GM12892 (cell line): ENCODE data around the gene ATP8A2.
"Not testable (repeated sequence)": the region's sequence is repeated elsewhere in the genome, so short reads cannot be mapped to it uniquely, and the experiment has no call there.

ENCODE experiments used
- DNase-seq: peaks from one replicate; pipeline ENCODE4 v3.0.0; 2011; ENCODE audit not compliant: insufficient read length
- FAIRE-seq: peaks from 2 replicates; lab custom pipeline; 2011; peaks lifted over from hg19 to GRCh38; lab: Jason Lieb, UNC
- POLR2A ChIP-seq: IDR thresholded peaks from 2 replicates; pipeline ENCODE4 v1.6.1; 2011; ENCODE audit warnings: low read depth, low read length, control low read depth
- POLR2AphosphoS5 ChIP-seq: IDR thresholded peaks from 2 replicates; pipeline ENCODE4 v1.6.1; 2011; ENCODE audit warnings: low read depth, low read length, control low read depth
- TAF1 ChIP-seq: IDR thresholded peaks from 2 replicates; pipeline ENCODE4 v1.6.1; 2011; ENCODE audit warnings: low read depth, mild to moderate bottlenecking, control low read depth, low read length, borderline replicate concordance

ATP8A2 gene

DNA sequence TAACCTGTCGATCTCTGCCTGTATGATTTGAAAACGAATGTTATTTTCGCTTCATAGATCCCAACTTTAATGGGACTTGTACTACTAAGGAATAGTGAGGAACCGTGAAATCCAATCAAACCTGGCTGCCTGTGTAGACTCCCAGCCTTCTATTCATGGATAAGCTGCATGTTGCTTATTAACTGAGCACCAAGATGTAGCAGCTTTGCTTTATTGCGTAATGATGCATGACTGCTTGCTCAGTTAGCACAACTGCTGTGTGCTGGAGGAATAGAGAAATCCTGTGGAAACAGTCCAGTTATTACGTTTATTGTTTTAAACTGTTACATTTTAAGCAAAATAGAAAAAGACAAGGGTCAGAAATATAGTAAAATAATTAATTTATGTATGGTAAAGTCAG is 571.9 kb downstream of the ATP8A2 start:
- TF ChIP-seq POLR2AphosphoS5 (no peak), TAF1 (no peak), POLR2A (no peak)
- DNase-seq (no peak), FAIRE-seq (no peak)

DNA sequence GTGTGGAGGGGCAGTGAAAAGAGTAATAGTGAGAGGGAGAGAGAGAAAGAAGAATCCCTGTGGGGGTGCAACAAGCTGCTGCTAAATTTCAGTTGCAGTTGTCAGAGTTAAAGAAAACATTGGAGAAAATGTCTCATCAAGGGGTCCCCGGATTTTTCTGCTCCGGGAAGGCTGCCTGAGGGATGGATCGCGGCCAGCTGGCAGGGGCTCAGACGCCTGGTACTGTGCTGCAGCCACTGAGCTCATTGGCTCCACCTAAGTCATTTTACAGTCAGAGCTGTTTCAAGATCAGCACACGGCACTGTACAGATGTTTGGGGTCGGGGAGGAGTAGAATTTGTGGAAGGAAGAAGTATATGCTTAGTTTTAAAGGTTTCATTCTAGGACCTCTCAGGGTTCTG is 573.8 kb downstream of the ATP8A2 start:
- FAIRE-seq (no peak), DNase-seq (no peak)
- TF ChIP-seq POLR2A: no peak
- no peak for TF ChIP-seq TAF1
- no peak for TF ChIP-seq POLR2AphosphoS5

DNA sequence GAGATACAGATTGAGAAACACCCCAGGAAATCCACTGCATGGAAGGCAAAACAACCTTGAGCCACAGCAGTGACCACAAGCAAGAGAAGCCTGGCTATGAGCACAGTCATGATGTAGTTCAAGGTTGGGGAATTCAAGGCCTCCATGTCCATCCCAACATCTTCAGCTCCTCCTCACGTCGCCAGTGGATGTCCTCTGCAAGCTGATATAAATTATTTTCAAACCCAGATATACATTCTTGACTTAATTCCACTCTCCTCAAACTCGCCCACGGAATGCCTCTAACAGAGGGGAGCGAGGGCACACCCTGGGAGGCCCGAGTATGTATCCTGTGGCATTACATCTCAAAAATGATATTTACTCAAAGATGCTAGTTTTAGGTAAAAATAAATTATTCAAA is 574.5 kb downstream of the ATP8A2 start:
- FAIRE-seq: no peak
- no peak for DNase-seq
- TF ChIP-seq POLR2A (no peak), POLR2AphosphoS5 (no peak), TAF1 (no peak)

DNA sequence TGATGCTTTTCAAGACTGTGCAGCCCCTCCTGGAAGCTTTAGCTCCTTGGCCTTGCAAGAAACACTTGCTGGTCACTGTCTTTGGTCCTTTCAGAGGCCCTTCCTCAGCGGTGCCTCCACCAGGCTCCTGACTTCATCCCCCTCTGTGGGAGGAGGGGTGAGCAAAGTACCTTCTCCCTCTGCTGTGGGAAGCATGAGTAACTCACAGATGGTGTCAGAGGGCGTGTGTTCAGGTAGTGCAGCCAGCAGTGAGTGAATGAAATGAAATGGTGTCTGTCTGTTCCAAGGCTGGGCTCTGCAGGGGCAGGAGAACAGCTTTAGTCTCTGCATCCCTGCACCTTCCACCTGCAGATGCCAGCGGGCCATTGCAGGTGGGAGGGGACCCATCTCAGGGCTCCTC is 577.1 kb downstream of the ATP8A2 start:
- DNase-seq (no peak), FAIRE-seq (no peak)
- no peak for TF ChIP-seq POLR2A
- no peak for TF ChIP-seq TAF1
- TF ChIP-seq POLR2AphosphoS5: no peak

DNA sequence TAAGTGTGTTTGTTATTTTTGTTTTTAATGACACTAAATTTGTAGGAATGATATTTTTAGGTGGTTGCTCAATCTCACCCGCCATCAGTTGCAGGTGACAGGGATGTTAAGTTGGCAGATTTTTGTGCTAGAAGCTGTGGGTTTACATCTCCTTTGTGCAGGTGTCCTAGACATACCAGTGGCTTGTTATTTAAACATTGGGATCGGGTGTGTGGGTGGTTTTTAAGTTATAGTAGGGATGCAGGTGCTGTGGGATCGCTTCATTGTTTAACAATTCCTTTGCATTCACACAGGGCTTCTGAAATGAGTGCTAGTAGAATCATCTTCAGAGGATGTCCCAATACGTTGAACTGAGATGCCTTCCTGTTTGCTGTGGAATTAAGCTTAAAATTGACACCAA is 580.1 kb downstream of the ATP8A2 start:
- TF ChIP-seq POLR2A (no peak), TAF1 (no peak), POLR2AphosphoS5 (no peak)
- DNase-seq: no peak
- FAIRE-seq: no peak

DNA sequence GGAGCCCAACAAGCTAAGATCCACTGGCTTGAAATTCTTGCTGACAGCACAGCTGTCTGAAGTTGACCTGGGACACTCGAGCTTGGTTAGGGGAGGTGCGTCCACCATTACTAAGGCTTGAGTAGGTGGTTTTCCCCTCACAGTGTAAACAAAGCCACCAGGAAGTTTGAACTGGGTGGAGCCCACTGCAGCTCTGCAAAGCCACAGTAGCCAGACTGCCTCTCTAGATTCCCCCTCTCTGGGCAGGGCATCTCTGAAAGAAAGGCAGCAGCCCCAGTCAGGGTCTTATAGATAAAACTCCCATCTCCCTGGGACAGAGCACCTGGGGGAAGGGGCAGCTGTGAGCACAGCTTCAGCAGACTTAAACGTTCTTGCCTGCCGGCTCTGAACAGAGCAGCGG is 582.3 kb downstream of the ATP8A2 start:
- FAIRE-seq: not testable (repeated sequence)

DNA sequence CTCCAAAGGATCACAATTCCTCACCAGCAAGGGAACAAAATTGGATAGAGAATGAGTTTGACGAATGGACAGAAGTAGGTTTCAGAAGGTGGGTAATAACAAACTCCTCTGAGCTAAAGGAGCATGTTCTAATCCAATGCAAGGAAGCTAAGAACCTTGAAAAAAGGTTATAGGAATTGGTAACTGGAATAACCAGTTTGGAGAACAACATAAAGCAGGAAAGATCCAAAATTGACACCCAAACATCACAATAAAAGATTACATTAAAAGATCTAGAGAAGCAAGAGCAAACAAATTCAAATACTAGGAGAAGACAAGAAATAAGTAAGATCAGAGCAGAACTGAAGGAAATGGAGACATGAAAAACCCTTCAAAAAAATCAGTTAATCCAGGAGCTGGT is 583.2 kb downstream of the ATP8A2 start:
- FAIRE-seq, DNase-seq: not testable (repeated sequence)

More for the DNA sequence above, 582.3 kb downstream of the ATP8A2 start:
- not testable (repeated sequence) for DNase-seq

DNA sequence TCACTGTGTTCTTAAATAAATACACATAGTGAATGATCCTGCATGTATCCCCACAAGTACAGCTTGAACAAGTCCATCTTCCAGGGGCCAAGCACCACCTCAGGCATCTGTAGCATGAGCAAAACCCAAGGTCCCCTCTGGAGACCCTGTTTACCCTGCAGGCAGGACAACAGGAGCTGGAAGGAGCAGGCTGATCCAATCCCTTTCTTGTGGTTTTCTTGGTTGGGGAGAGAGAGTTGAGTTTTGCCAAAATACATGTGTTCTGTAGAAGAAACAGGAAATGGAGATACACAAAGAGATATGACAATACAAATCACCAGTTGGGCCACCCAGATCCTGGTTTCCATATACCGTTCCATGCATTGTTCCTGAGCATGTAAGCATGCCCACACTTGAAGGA is 587.2 kb downstream of the ATP8A2 start:
- TF ChIP-seq TAF1 (no peak), POLR2A (no peak), POLR2AphosphoS5 (no peak)
- FAIRE-seq (no peak), DNase-seq (no peak)

DNA sequence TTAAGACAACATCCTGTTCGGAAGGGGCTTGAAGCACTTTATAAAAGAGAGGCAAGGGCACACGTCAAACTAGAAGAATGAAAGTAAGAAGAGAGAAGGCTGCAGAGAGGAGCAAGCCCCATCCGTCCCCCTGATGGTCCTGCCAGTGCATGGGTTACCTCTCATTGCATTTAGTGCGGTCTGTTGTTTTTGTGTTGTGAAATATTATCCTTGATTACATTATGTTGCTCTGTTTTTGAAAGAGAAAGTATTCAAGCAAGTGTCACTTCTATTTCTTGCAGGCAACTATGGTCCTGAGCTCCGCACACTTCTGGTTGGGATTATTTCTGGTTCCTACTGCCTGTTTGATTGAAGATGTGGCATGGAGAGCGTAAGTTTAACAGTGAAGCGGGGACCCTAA is 589.5 kb downstream of the ATP8A2 start:
- TF ChIP-seq POLR2A (no peak), TAF1 (no peak)
- FAIRE-seq: no peak
- DNase-seq: no peak

DNA sequence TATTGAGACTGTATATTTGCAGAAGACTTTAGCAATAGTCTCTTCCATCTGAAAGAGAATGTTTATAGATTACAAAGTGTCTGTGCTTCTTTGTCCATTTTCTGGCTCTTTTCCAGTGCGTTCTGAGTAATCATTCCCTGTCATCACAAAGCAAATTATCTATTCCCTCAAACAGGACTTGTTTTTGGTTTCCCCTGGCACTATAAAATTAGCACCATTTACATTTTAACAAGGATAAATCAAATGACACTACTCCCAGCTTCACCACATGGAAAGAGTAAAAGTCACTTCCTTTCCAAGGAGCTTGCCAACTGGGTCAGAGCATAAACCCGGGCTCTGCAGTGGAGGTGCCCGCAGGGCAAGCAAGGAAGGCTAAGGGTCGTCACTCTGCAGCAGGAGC is 591.9 kb downstream of the ATP8A2 start:
- FAIRE-seq (no peak), DNase-seq (no peak)
- TF ChIP-seq POLR2AphosphoS5 (no peak), TAF1 (no peak), POLR2A (no peak)

DNA sequence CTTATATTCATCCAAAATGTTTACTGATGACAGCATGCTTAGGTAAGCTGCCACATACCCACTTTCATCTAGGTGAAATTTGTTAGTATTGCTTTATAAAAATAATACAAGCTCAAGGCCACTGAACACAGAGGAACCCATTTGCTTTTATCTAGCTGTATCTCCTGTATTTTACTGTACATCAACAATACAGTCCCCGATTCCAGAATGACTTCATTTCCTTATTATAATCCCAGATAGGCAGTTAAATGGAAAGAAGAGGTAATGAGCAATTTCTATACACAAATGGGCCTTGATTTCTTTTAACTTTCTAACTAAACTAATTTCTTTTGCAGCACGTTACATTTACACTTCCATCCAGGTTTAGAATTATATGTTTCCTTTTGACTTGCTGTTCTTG is 593.8 kb downstream of the ATP8A2 start:
- DNase-seq: no peak

DNA sequence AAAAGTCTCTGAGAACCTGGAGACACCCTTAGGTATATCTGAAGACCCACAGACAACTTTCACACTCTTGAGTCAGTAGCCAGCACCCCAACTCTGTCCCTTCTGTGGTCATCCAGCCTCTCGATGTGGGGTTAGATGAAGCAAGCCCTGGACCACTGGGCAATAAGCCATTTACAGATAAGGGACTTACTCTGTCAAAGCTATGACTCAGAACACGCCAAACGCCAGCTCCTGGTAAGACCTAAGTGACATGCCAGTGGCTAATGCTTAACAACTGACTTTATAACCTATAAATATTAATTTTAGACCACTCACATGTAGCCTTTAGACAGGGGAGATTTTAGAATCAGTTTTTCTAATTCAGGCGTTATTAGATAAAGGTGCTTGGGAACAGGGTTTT is 594.3 kb downstream of the ATP8A2 start:
- FAIRE-seq: no peak
- no peak for DNase-seq
- TF ChIP-seq POLR2AphosphoS5 (no peak), TAF1 (no peak), POLR2A (no peak)

More for the DNA sequence above, 593.8 kb downstream of the ATP8A2 start:
- FAIRE-seq: no peak
- TF ChIP-seq POLR2A (no peak), TAF1 (no peak), POLR2AphosphoS5 (no peak)

DNA sequence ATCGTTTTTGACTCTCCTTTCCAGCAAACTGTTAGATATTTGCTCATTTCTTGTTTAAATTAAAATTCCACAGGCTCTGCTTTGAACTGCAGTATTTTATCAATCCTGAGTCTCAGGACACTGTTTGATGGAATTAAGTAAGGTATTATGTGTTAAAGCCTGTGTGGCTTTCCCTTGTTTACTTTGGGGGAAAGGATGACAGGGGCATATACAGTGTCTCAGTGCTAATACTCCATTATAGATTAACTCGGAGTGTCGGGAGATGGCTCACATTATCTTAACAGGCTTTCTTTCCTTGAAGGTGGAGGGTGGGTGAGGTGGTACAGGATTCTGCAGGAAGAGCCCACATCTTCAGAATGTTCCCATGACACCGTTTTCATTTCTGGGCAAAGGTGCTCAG is 595.4 kb downstream of the ATP8A2 start:
- TF ChIP-seq POLR2A (no peak), POLR2AphosphoS5 (no peak), TAF1 (no peak)
- FAIRE-seq: no peak
- no peak for DNase-seq
